ENCODE data around the gene TDRD10.

GRCh38 chr1:154590756-154591155, 88.7 kb downstream of the TDRD10 start:
- no peak for TF ChIP-seq CTCF (IDR thresholded peaks at IDR 0.05)
- TF ChIP-seq POLR2A (IDR thresholded peaks at IDR 0.05) = no peak

All from lower leg skin (tissue), 3 donors.